GM23338 (cell line): ENCODE results near the gene FNDC10. TPM values are rescaled to one million over a fixed set of nuclear protein-coding genes. Genes with fewer than 3 reads are reported as not detected.

Experiments
- ATAC-seq: fragments of 200-7000 bp; cut with Tn5 transposase; 3 replicates; pipeline ENCODE4 v1.9.1; 2020
- DNase-seq: peaks from one replicate; pipeline ENCODE4 v3.0.0-alpha.2; 2015; ENCODE audit warnings: low spot score
- H2AFZ ChIP-seq: fragments of 200-600 bp; sonication (generic); 2 replicates; pipeline ENCODE4 v1.8.0; 2016; ENCODE audit warnings: antibody characterized with exemption, mild to moderate bottlenecking, moderate library complexity
- H3F3A ChIP-seq: fragments of 200-600 bp; sonication (generic); replicated peaks from 2 replicates; pipeline ENCODE4 v1.8.0; 2017; ENCODE audit warnings: antibody characterized with exemption, mixed run types, low read depth
- H3K27ac ChIP-seq: fragments of 200-600 bp; sonication (generic); 2 replicates; pipeline ENCODE4 v1.6.1; 2016; ENCODE audit warnings: low read depth
- H3K27me3 ChIP-seq: fragments of 200-600 bp; sonication (generic); 2 replicates; pipeline ENCODE4 v1.8.0; 2016; ENCODE audit warnings: mild to moderate bottlenecking, mixed run types, moderate library complexity; ENCODE audit not compliant: insufficient read depth
- H3K36me3 ChIP-seq: fragments of 200-600 bp; sonication (generic); 2 replicates; pipeline ENCODE4 v1.8.0; 2016; ENCODE audit warnings: mild to moderate bottlenecking; ENCODE audit not compliant: insufficient read depth
- H3K4me1 ChIP-seq: fragments of 200-600 bp; sonication (generic); 2 replicates; pipeline ENCODE4 v1.8.0; 2016; ENCODE audit warnings: mild to moderate bottlenecking, moderate library complexity; ENCODE audit not compliant: insufficient read depth
- H3K4me2 ChIP-seq: fragments of 200-600 bp; sonication (generic); 2 replicates; pipeline ENCODE4 v1.7.1; 2017; ENCODE audit warnings: mixed run types
- H3K4me3 ChIP-seq: fragments of 200-600 bp; sonication (generic); 2 replicates; pipeline ENCODE4 v1.6.1; 2016; ENCODE audit warnings: mixed run types
- H3K79me2 ChIP-seq: fragments of 200-600 bp; sonication (generic); replicated peaks from 2 replicates; pipeline ENCODE4 v1.8.0; 2017; ENCODE audit warnings: mild to moderate bottlenecking; ENCODE audit not compliant: insufficient read depth
- H3K9me2 ChIP-seq: fragments of 200-600 bp; sonication (generic); 2 replicates; pipeline ENCODE4 v1.8.0; 2017; ENCODE audit not compliant: insufficient read depth
- H4K20me1 ChIP-seq: fragments of 200-600 bp; sonication (generic); replicated peaks from 2 replicates; pipeline ENCODE4 v1.8.0; 2017; ENCODE audit warnings: mild to moderate bottlenecking; ENCODE audit not compliant: insufficient read depth
- H3K27ac Mint-ChIP-seq: 2 replicates; pipeline ENCODE4 v1.8.0; 2020; ENCODE audit warnings: inconsistent platforms, mild to moderate bottlenecking, moderate library complexity, mixed read lengths
- H3K27me3 Mint-ChIP-seq: 3 replicates; pipeline ENCODE4 v1.8.0; 2022; ENCODE audit warnings: low read depth, mild to moderate bottlenecking, moderate library complexity, mixed read lengths, inconsistent platforms; ENCODE audit not compliant: insufficient read depth, poor library complexity
- H3K36me3 Mint-ChIP-seq: 3 replicates; pipeline ENCODE4 v1.8.0; 2021; ENCODE audit warnings: low read depth, mild to moderate bottlenecking, inconsistent platforms, moderate library complexity, mixed read lengths
- H3K4me1 Mint-ChIP-seq: 3 replicates; pipeline ENCODE4 v1.8.0; 2020; ENCODE audit warnings: mild to moderate bottlenecking, inconsistent platforms, mixed read lengths
- H3K4me3 Mint-ChIP-seq: 3 replicates; pipeline ENCODE4 v1.8.0; 2021; ENCODE audit warnings: moderate library complexity, mild to moderate bottlenecking, inconsistent platforms, mixed read lengths
- H3K9me3 Mint-ChIP-seq: 3 replicates; pipeline ENCODE4 v1.8.0; 2020; ENCODE audit warnings: moderate library complexity, mild to moderate bottlenecking, inconsistent platforms, mixed read lengths
- EZH2 ChIP-seq: fragments of 200-600 bp; sonication (generic); IDR thresholded peaks from one replicate; pipeline ENCODE4 v1.8.0; 2017; ENCODE audit warnings: antibody characterized with exemption, mild to moderate bottlenecking, low read depth; ENCODE audit not compliant: unreplicated experiment
- JUNB ChIP-seq: IDR thresholded peaks from one replicate; pipeline ENCODE4 v1.6.1; 2016; ENCODE audit warnings: antibody characterized with exemption; ENCODE audit not compliant: unreplicated experiment
- NANOG ChIP-seq: IDR thresholded peaks from 2 replicates; pipeline ENCODE4 v1.6.1; 2016; ENCODE audit warnings: antibody characterized with exemption, borderline replicate concordance
- POLR2AphosphoS5 ChIP-seq: IDR thresholded peaks from 2 replicates; pipeline ENCODE4 v1.6.1; 2016; ENCODE audit warnings: antibody characterized with exemption, low read depth
- STAT1 ChIP-seq: IDR thresholded peaks from one replicate; pipeline ENCODE4 v1.6.1; 2016; ENCODE audit warnings: antibody characterized with exemption; ENCODE audit not compliant: unreplicated experiment
- polyA plus RNA-seq: library from polyadenylated mRNA; unstranded; fragments of >200 nt; fragmentation: Nextera tagmentation; extraction: Ambion mirVana; gene quantifications from 2 replicates; pipeline ENCODE4 v1.2.1, GENCODE V29; 2016
- total RNA-seq: library from RNA; depleted of rRNA; stranded (reverse); fragments of >200 nt; shearing (Covaris generic); gene quantifications from 2 replicates; pipeline ENCODE4 v1.2.3, GENCODE V29; 2014
- TF ChIP-seq, protein P1 (sequence below): fragments of 250-450 bp; sonication (Bioruptor Pico); IDR thresholded peaks from 2 replicates; pipeline ENCODE4 v1.5.0; 2020; ENCODE audit warnings: mild to moderate bottlenecking, moderate library complexity
- TF ChIP-seq, protein P2 (sequence below), 2 experiments: fragments of 200-600 bp in 1 of 2; sonication (generic) in 1 of 2; conservative IDR thresholded peaks; 2 replicates each; pipeline versions ENCODE4 v1.5.1 to v1.6.1; 2016 to 2017; ENCODE audit warnings: antibody characterized with exemption in 2 of 2, low read depth in 2 of 2, mild to moderate bottlenecking in 2 of 2, moderate library complexity in 1 of 2

Gene FNDC10
- total and polyA plus RNA-seq, 2 experiments from 2014 or later, result 7.7 to 15.1 TPM

DNA sequence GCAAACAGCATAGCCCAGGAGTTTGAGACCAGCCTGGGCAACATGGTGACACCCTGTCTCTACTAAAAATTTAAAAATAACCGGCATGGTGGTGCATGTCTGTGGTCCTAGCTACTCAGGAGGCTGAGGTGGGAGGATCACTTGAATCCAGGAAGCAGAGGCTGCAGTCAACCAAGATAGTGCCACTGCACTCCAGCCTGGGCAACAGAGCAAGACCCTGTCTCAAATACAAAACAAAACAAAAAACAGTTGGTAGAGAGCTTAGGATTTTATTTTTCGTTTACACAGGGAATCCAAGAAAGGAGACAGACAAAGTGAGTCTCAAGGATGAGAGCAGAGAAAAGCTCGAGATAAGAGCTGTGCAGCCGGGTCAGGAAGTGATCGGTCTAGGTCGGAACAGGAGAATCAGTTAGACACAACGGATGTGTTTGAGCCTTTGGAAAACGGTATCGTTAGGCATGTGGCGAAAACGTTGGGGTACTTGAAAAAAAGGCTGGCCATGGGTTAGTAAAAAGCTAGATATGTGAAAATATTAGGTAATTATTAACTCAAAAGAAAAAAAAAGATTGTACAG lies 13.7 kb upstream of the FNDC10 start (continued):
- TF ChIP-seq, protein P1, sequence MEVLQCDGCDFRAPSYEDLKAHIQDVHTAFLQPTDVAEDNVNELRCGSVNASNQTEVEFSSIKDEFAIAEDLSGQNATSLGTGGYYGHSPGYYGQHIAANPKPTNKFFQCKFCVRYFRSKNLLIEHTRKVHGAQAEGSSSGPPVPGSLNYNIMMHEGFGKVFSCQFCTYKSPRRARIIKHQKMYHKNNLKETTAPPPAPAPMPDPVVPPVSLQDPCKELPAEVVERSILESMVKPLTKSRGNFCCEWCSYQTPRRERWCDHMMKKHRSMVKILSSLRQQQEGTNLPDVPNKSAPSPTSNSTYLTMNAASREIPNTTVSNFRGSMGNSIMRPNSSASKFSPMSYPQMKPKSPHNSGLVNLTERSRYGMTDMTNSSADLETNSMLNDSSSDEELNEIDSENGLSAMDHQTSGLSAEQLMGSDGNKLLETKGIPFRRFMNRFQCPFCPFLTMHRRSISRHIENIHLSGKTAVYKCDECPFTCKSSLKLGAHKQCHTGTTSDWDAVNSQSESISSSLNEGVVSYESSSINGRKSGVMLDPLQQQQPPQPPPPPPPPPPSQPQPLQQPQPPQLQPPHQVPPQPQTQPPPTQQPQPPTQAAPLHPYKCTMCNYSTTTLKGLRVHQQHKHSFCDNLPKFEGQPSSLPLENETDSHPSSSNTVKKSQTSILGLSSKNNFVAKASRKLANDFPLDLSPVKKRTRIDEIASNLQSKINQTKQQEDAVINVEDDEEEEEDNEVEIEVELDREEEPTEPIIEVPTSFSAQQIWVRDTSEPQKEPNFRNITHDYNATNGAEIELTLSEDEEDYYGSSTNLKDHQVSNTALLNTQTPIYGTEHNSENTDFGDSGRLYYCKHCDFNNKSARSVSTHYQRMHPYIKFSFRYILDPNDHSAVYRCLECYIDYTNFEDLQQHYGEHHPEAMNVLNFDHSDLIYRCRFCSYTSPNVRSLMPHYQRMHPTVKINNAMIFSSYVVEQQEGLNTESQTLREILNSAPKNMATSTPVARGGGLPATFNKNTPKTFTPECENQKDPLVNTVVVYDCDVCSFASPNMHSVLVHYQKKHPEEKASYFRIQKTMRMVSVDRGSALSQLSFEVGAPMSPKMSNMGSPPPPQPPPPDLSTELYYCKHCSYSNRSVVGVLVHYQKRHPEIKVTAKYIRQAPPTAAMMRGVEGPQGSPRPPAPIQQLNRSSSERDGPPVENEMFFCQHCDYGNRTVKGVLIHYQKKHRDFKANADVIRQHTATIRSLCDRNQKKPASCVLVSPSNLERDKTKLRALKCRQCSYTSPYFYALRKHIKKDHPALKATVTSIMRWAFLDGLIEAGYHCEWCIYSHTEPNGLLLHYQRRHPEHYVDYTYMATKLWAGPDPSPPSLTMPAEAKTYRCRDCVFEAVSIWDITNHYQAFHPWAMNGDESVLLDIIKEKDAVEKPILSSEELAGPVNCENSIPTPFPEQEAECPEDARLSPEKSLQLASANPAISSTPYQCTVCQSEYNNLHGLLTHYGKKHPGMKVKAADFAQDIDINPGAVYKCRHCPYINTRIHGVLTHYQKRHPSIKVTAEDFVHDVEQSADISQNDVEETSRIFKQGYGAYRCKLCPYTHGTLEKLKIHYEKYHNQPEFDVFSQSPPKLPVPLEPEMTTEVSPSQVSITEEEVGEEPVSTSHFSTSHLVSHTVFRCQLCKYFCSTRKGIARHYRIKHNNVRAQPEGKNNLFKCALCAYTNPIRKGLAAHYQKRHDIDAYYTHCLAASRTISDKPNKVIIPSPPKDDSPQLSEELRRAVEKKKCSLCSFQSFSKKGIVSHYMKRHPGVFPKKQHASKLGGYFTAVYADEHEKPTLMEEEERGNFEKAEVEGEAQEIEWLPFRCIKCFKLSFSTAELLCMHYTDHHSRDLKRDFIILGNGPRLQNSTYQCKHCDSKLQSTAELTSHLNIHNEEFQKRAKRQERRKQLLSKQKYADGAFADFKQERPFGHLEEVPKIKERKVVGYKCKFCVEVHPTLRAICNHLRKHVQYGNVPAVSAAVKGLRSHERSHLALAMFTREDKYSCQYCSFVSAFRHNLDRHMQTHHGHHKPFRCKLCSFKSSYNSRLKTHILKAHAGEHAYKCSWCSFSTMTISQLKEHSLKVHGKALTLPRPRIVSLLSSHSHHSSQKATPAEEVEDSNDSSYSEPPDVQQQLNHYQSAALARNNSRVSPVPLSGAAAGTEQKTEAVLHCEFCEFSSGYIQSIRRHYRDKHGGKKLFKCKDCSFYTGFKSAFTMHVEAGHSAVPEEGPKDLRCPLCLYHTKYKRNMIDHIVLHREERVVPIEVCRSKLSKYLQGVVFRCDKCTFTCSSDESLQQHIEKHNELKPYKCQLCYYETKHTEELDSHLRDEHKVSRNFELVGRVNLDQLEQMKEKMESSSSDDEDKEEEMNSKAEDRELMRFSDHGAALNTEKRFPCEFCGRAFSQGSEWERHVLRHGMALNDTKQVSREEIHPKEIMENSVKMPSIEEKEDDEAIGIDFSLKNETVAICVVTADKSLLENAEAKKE, result no peak

DNA sequence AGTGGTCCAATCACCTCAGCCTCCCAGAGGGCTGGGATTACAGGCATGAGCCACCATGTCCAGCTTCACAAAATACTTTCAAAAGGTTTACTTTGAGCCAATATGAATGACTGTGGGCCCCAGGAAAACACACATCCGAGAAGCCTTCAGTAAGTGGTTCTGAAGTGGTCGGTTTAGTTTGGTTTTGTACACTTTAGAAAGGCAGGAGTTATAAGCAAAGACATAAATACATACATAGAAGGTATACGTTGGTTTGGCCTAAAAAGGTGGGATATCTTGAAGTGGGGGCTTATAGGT lies 12.1 kb upstream of the FNDC10 start:
- H3K4me2 ChIP-seq, result no peak overlapping the region
- peaks cover 16% of the 10 kb centered on the region; the same call in 1 of the 2 replicates for H3K79me2 ChIP-seq
- Mint-ChIP-seq H3K27ac (no peak overlapping the region), H3K4me1 (peaks cover 19% of the 10 kb centered on the region), H3K27me3 (peaks cover 12% of the 10 kb centered on the region), H3K9me3 (no peaks in the 10 kb centered on the region), H3K36me3 (peaks cover 2% of the 10 kb centered on the region; the same call in 2 of the 3 replicates), H3K4me3 (no peak overlapping the region)
- H3K36me3 ChIP-seq, result no peaks in the 10 kb centered on the region
- H3F3A ChIP-seq, result peaks cover 11% of the 10 kb centered on the region; the same call in 1 of the 2 replicates
- no peak for DNase-seq
- peaks cover 6% of the 10 kb centered on the region; the same call in 1 of the 2 replicates for H3K4me1 ChIP-seq
- H4K20me1 ChIP-seq, result peaks cover 5% of the 10 kb centered on the region; the same call in 1 of the 2 replicates
- ATAC-seq, result no peak
- no peak overlapping the region for H3K27ac ChIP-seq
- H3K27me3 ChIP-seq, result no peaks in the 10 kb centered on the region
- no peaks in the 10 kb centered on the region for H3K9me2 ChIP-seq
- H2AFZ ChIP-seq, result no peak overlapping the region
- H3K4me3 ChIP-seq, result no peak overlapping the region
- TF ChIP-seq, protein P2, sequence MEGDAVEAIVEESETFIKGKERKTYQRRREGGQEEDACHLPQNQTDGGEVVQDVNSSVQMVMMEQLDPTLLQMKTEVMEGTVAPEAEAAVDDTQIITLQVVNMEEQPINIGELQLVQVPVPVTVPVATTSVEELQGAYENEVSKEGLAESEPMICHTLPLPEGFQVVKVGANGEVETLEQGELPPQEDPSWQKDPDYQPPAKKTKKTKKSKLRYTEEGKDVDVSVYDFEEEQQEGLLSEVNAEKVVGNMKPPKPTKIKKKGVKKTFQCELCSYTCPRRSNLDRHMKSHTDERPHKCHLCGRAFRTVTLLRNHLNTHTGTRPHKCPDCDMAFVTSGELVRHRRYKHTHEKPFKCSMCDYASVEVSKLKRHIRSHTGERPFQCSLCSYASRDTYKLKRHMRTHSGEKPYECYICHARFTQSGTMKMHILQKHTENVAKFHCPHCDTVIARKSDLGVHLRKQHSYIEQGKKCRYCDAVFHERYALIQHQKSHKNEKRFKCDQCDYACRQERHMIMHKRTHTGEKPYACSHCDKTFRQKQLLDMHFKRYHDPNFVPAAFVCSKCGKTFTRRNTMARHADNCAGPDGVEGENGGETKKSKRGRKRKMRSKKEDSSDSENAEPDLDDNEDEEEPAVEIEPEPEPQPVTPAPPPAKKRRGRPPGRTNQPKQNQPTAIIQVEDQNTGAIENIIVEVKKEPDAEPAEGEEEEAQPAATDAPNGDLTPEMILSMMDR (conservative IDR thresholded peaks at IDR 0.05; ENCODE audit: low read depth in 2 of 2), result no peak
- no peak for TF ChIP-seq STAT1
- TF ChIP-seq, protein P1, result no peak
- no peak for TF ChIP-seq JUNB
- TF ChIP-seq POLR2AphosphoS5, result no peak
- TF ChIP-seq NANOG, result no peak
- TF ChIP-seq EZH2, result no peak
